NT2/D1 (cell line): Measurements from ENCODE around the gene NPBWR2.

Source experiments
- DNase-seq: peaks from one replicate; pipeline ENCODE4 v3.0.0-alpha.2; 2011; ENCODE audit warnings: low read depth, low spot score
- H3K27me3 ChIP-seq: 2 replicates; pipeline ENCODE4 v1.6.0; 2011; ENCODE audit warnings: mild to moderate bottlenecking; ENCODE audit not compliant: insufficient read length, insufficient read depth
- H3K36me3 ChIP-seq: 2 replicates; pipeline ENCODE4 v1.6.1; 2011; ENCODE audit warnings: mild to moderate bottlenecking, low read length, mixed read lengths; ENCODE audit not compliant: insufficient read depth, insufficient read length
- H3K4me1 ChIP-seq: 2 replicates; pipeline ENCODE4 v1.5.1; 2011; ENCODE audit not compliant: insufficient read depth, insufficient read length
- H3K4me3 ChIP-seq: 2 replicates; pipeline ENCODE4 v1.5.1; 2011; ENCODE audit warnings: low read depth; ENCODE audit not compliant: insufficient read length
- H3K9ac ChIP-seq: 2 replicates; pipeline ENCODE4 v1.6.0; 2011; ENCODE audit warnings: low read depth; ENCODE audit not compliant: insufficient read length
- H3K9me3 ChIP-seq: 2 replicates; pipeline ENCODE4 v1.5.1; 2011; ENCODE audit warnings: mild to moderate bottlenecking, low read length; ENCODE audit not compliant: insufficient read depth
- SUZ12 ChIP-seq: IDR thresholded peaks from 2 replicates; pipeline ENCODE4 v1.6.1; 2011; ENCODE audit not compliant: insufficient read length, insufficient read depth; ENCODE audit errors: extremely low read depth
- YY1 ChIP-seq: IDR thresholded peaks from 2 replicates; pipeline ENCODE4 v1.6.1; 2011; ENCODE audit not compliant: insufficient read length, insufficient read depth
- ZNF274 ChIP-seq: IDR thresholded peaks from 2 replicates; pipeline ENCODE4 v1.6.1; 2011; ENCODE audit warnings: mild to moderate bottlenecking, low read depth, low read length

NPBWR2 gene

DNA sequence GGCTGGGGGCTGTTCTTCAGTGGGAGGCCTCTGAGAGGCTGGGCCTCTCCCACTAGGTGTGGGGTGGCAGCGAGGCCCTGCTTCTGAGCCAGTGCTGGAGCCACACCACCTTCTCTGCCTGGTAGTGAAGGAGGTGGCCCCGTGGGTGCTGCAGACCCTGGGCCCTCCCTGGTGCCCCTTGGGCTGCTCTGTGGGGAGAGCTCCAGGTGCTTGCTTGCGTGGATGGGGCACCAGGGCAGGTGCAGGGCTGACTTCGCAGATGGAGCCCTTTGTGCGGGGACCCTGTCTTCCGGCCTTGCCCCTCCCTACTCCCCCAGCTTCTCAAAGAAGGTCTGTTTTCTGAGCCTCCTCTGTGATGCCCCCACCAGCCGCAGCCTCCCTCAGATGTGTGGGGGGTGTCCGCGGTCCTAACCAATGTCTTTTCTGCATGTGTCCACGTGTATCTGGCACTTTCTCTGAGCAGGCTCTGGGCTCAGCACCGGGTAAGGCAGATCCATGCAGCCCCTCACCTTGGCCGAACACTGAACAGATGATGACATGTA is 39.6 kb upstream of the NPBWR2 start:
- no peak for DNase-seq
- no peaks in the 10 kb centered on the region for H3K36me3 ChIP-seq

DNA sequence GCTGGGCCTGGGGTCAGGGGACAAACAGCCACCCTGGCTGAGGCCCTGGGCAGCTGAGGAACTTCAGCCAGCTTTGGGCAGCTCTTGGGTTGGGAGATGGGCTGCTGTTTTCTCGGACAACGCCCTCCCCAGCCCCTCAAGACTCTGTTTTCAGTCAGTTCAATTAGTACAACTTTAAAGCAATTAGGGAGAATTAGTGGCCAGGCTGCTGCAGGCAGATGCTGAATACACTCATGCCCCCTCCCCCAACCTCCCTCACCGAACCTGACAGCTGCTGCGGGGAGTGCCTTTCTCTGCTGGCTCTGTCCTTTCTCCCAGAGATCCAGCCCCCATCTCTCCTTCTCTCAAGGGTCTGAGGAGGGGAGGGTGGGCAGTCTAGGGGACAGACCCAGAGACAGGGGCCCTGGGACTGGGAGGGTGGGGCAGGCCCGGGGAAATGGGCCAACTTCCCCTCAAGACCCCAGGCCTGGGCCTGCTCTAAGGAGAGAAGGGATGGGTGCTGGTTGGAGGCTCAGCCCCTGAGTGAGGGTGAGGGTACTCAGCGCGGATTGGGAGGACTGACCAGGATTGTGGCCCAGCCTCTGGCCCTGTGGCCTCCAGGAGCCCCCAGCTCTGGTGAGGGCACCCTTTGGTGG is 39.1 kb upstream of the NPBWR2 start:
- Histone ChIP-seq H3K4me3 (no peak overlapping the region), H3K36me3 (no peaks in the 10 kb centered on the region), H3K27me3 (no peaks in the 10 kb centered on the region), H3K4me1 (peaks cover 18% of the 10 kb centered on the region), H3K9me3 (peaks cover 43% of the 10 kb centered on the region), H3K9ac (no peak overlapping the region)
- TF ChIP-seq SUZ12 = no peak
- TF ChIP-seq YY1 = no peak
- no peak for TF ChIP-seq ZNF274
- no peak for DNase-seq

More for the DNA sequence above, 39.6 kb upstream of the NPBWR2 start:
- Histone ChIP-seq H3K4me3 (no peak overlapping the region), H3K4me1 (peaks cover 22% of the 10 kb centered on the region), H3K9me3 (peaks cover 43% of the 10 kb centered on the region), H3K27me3 (no peaks in the 10 kb centered on the region), H3K9ac (no peak overlapping the region)
- no peak for TF ChIP-seq YY1
- TF ChIP-seq ZNF274 = no peak
- TF ChIP-seq SUZ12 = no peak

DNA sequence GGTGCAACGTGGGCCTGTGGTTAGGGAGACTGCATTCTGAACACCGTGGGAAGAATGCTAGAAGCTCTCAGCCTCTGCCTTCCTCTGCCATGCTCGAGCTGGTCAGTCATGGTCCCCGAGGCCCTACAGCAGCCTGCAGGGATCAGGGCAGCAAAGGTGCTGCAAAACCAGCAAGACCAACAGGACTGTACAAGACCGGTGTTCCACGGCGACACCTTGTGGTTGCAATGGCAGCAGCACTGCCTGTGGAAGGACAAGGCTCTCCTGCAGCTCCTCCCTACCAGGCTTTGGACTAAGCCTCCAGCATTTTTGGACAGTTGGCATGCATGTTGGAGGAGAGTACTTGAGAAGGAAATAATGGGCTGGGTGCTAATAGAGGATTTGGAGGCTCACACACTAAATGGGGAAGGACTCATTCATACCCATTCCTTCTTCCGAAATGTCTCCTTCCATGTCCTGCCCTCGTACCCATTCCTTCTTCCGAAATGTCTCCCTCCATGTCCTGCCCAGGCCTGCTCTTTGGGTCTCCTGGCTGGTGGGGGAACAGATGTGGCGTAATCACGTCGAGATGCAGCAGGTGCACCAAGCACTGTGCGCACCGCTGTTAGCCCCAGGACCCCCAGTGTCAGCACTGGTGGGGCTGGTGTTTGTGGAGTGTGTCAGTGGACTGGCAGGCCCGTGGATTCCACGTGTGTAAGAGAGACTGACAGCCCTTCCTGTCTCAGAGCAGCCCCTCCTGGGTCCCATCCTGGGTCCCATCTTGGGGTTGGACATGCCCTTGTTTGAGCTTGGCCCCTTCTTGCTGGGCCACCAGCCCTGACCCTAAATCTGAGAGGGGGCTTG is 38.3 kb upstream of the NPBWR2 start:
- Histone ChIP-seq H3K9me3 (peaks cover 38% of the 10 kb centered on the region), H3K27me3 (no peaks in the 10 kb centered on the region), H3K4me1 (peaks cover 14% of the 10 kb centered on the region), H3K4me3 (no peak overlapping the region), H3K9ac (no peak overlapping the region), H3K36me3 (no peaks in the 10 kb centered on the region)
- no peak for DNase-seq
- no peak for TF ChIP-seq SUZ12
- TF ChIP-seq ZNF274 = no peak

DNA sequence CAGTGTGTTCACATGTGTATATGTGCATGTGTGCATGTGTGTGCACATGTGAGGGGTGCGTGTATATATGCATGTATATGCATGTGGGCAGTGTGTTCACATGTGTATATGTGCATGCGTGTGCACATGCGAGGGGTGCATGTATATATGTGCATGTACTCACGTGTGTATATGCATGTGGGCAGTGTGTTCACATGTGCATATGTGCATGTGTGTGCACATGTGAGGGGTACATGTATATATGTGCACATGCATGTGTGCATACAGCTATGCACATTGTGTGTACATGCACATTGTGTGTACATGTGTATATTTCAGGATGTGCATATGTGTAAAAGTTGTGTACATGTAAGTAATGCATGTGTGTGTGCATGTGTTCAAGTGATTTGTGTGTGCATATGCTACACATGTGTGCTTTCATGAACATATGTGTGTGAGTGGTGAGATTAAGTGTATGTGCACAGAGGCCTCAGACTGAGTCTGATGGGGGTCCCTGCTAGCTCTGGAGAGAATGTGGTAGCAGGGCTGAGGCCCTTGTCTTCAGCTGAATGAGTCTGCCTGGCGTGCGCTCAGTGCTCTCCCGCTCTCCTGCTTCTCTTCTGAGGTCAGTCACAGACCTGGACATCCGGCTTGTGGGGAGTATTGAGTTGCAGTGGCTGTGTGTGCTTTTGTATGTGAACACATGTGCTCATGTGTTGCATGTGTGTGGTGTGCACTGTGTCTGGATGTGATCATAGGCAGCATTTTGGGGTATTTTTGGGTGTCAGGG is 37.0 kb upstream of the NPBWR2 start:
- Histone ChIP-seq H3K27me3 (no peaks in the 10 kb centered on the region), H3K4me1 (peaks cover 21% of the 10 kb centered on the region), H3K9ac (no peak overlapping the region), H3K4me3 (no peak overlapping the region), H3K9me3 (peaks cover 25% of the 10 kb centered on the region), H3K36me3 (no peaks in the 10 kb centered on the region)
- DNase-seq = no peak
- TF ChIP-seq ZNF274 = no peak
- TF ChIP-seq SUZ12 = no peak
- TF ChIP-seq YY1 = no peak

DNA sequence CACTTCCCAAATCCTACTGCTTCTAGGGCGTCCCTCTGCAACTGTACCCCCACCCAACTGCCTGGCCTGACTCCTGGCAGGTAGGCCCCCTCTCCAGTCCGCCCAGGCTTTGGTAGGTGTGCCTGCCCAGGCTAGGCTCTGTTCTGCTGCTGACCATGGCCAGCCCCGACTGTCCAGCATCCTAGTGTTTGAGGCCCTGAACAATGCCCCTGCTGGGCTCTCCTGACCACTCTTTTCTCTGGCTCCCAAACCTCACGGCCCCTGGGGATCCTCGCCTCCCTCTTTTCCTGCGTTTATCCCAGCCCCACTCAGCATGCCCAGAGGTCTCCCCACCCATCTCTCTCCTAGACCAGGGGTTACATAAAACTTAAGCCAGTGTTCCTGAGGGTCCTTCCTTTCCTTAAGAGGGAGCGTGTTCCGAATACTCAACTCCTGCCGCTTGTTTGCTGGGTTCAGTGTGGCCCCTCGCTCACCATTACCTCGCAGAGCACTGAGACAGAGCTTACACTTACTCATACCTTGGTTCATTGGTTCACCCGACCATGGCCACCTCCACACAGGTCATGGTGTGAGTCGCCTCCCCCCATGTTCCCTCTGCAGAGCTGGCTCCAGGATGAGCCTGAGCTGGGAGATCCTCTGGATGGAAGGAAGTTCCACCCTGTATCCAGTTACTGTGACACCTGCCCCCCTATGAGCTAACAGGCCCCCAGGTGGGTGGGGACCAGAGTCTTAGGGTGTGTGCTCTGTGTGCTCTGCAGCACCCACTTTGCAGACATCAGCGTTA is 35.8 kb upstream of the NPBWR2 start:
- Histone ChIP-seq H3K4me1 (peaks cover 23% of the 10 kb centered on the region), H3K9me3 (peaks cover 25% of the 10 kb centered on the region), H3K9ac (no peak overlapping the region), H3K27me3 (no peaks in the 10 kb centered on the region), H3K4me3 (no peak overlapping the region), H3K36me3 (no peaks in the 10 kb centered on the region)
- DNase-seq = no peak
- TF ChIP-seq SUZ12 = no peak
- TF ChIP-seq YY1 = no peak
- no peak for TF ChIP-seq ZNF274

DNA sequence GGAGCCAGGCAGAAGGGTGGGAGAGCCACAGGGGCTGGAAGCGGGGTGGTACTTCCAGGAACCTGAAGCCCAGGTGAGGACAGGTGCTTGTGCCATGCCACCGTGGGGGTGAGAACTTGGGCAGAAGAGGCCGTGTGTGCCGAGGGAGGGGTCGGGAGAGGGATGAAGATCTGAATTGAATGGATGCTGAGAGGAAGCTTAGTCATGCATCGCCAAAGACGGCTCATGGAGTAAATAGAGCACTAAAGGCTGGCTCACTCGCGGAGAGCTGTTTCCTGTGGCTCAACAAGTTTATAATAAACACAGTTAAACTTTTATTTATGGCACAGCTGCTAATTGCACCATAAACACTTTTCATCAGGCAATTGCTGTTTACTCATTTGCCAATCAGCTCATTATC is 35.2 kb upstream of the NPBWR2 start:
- Histone ChIP-seq H3K4me1 (peaks cover 23% of the 10 kb centered on the region), H3K9ac (no peak overlapping the region), H3K27me3 (no peaks in the 10 kb centered on the region), H3K4me3 (no peak overlapping the region), H3K36me3 (no peaks in the 10 kb centered on the region), H3K9me3 (peaks cover 25% of the 10 kb centered on the region)
- TF ChIP-seq SUZ12 = no peak
- no peak for TF ChIP-seq YY1
- no peak for TF ChIP-seq ZNF274
- DNase-seq = no peak
